Stimulated activated naive B cell treated with anti-CD40 and anti-IgM and Interleukin-4, amounts not matched to agents 10 μg/mL and 1 μg/mL and 100 μg/mL, for 72 hours (primary cell): Measurements from ENCODE around the gene FANCD2.

Experiments used
- ATAC-seq, 2 donors: fragments of 150-1000 bp; cut with Tn5 transposase; replicated peaks; 2 replicates each; pipeline ENCODE4 v1.10.0; 2021; ENCODE audit warnings: moderate library complexity in 1 of 2
- DNase-seq: peaks from one replicate; pipeline ENCODE4 v3.0.0; 2021
- H3K27ac Mint-ChIP-seq: one replicate; pipeline ENCODE4 v1.8.0; 2022; ENCODE audit warnings: mild to moderate bottlenecking, mixed read lengths
- H3K27me3 Mint-ChIP-seq, 2 donors: one replicate each; pipeline ENCODE4 v1.8.0; 2022; ENCODE audit warnings: mixed read lengths in 2 of 2
- H3K36me3 Mint-ChIP-seq, 2 donors: one replicate each; pipeline ENCODE4 v1.8.0; 2022; ENCODE audit warnings: mixed read lengths in 2 of 2, mild to moderate bottlenecking in 1 of 2
- H3K4me1 Mint-ChIP-seq, 2 donors: one replicate each; pipeline ENCODE4 v1.8.0; 2022; ENCODE audit warnings: mixed read lengths in 2 of 2, mild to moderate bottlenecking in 1 of 2
- H3K4me3 Mint-ChIP-seq, 2 donors: one replicate each; pipeline ENCODE4 v1.8.0; 2022; ENCODE audit warnings: mild to moderate bottlenecking in 2 of 2, mixed read lengths in 2 of 2, moderate library complexity in 1 of 2
- H3K9me3 Mint-ChIP-seq, 2 donors: one replicate each; pipeline ENCODE4 v1.8.0; 2022; ENCODE audit warnings: mixed read lengths in 2 of 2, mild to moderate bottlenecking in 1 of 2

The FANCD2 gene

DNA sequence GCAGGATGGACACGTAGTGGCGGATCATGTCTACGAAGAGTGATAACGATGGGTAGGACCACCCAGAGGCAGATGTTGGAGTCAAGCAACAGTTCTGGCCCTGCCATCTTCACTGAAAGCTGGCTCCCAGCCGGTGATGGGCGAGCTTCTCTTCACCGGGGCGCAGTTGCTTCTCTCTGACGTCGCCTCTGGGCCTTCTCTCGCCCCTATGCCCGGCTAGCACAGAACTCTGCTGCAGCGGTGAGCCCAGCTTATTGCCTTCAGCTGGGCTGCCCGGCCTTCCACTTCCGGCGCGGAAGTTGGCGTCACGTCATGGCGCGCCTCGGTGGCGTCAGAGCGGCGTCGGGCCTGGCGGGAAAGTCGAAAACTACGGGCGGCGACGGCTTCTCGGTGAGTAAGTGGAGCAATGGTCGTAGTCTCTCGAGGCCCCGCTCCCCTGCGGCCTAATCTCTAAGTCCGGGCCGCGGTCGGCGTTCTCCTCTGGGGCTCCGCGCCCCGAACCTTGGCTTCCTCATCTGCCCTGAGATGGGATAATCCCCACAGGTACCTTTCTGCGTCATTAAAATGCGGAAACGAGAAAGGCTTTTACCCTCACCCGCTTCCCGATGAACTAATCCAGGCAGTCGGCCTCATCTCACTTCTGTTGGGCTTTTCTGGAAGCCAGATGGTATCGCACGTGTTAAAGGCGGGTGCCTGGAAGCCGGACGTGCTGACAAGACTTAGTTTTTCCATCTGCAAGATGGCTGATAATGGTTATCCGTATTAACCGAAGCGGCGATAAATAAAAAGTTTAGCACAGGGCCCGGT lies at the start of gene FANCD2:
TSS of gene FANCD2 (plus strand) at position 354 of the 807 bp plus-strand sequence. CDS start 2,221 bp downstream, outside the sequence.
- DNase-seq = peak; percentile 92
- peaks cover 22 to 38% of the 10 kb centered on the region in 2 donors for H3K4me1 Mint-ChIP-seq
- peak within 1 kb of the TSS; percentile 98 for H3K27ac Mint-ChIP-seq
- H3K9me3 Mint-ChIP-seq = no peaks in the 10 kb centered on the region
- H3K36me3 Mint-ChIP-seq = peaks cover 24 to 36% of the 10 kb centered on the region in 2 donors
- H3K4me3 Mint-ChIP-seq = peak within 1 kb of the TSS; percentile 90 to 96
- ATAC-seq = peak; percentile 89 to 93
- H3K27me3 Mint-ChIP-seq = no peaks in the 10 kb centered on the region

DNA sequence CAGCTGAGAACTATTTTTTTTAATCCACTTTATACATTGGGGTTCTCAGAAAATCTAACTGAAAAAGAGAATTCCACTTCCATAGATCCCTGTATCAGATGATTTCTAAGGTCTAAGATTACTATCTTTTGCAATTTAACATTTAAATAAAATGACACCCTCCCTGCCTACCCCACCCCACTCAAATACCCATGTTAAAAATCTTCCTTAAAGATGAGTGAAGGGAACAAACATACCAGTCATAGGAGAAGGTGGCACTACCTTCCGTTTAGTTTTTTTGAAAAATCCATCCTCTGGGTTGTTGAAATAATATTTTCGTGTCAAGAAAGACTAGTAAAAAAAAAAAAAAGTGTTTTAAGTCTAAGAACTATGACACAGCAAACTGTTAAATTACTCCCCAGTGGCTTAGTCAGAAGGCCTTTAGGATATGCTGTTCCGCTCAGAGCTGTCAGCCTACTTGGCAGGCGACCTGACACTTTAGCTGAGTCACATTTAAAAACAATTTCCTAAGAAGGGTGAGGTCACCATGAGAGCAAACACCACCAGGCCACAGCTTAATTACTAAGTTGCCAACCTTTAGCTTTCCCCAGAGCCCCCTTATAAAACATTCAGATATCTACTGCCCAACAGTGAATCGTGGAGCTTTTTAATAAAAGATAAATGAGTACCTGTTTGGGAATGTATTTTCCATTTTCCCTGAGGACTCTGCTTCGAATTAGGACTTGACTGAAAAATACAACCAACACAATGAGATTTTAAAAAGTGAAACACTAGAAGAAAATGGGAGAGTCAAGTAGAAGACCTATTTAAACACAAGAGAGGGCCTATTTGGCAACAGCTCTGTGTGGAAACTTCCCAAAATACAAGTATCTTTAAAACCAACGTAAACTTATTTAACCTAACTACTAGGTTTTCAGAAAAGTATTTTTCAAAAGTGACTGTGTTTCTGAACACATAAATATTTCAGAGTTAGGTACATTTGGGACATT lies 49.2 kb upstream of the FANCD2 start:
- Mint-ChIP-seq H3K4me3 (peak overlapping the region in 1 of 2 donors; percentile 67), H3K9me3 (no peaks in the 10 kb centered on the region), H3K27ac (peak overlapping the region; percentile 27), H3K27me3 (no peaks in the 10 kb centered on the region), H3K4me1 (peaks cover 14 to 43% of the 10 kb centered on the region in 2 donors), H3K36me3 (peaks cover 34% of the 10 kb centered on the region in 2 donors)
- peak; percentile 13 for DNase-seq
- ATAC-seq = peak; percentile 91 to 98

DNA sequence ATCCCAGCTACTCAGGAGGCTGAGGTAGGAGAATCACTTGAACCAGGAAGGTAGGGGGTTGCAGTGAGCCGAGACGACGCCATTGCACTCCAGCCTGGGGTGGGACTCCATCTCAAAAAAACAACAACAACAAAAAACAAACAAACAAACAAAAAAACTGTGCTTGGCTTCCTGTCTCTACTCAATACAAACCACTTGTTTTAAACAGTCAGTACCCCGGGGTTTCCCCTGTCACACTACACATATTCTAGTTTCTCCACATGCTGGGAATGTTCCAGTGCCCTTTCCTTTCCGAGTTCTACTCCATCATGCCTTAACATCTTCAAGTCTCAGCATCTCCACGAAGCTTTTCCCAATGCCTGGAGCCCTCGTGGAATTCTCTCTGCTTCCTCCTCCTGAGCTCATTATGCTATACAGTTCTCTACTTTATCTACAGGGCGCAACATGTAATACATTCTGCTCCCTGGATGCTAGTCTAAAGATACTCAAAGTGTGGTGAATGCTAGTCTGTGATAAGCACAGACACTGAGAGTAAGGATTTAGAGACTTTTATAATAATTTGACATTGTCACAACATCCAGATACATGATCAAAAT lies 47.4 kb upstream of the FANCD2 start:
- no peaks in the 10 kb centered on the region for H3K9me3 Mint-ChIP-seq
- no peaks in the 10 kb centered on the region for H3K27me3 Mint-ChIP-seq
- peak overlapping the region; percentile 49 for H3K27ac Mint-ChIP-seq
- ATAC-seq = no peak
- H3K36me3 Mint-ChIP-seq = peaks cover 26 to 31% of the 10 kb centered on the region in 2 donors
- peaks cover 14 to 52% of the 10 kb centered on the region in 2 donors for H3K4me1 Mint-ChIP-seq
- no peak for DNase-seq
- H3K4me3 Mint-ChIP-seq = no peak overlapping the region

DNA sequence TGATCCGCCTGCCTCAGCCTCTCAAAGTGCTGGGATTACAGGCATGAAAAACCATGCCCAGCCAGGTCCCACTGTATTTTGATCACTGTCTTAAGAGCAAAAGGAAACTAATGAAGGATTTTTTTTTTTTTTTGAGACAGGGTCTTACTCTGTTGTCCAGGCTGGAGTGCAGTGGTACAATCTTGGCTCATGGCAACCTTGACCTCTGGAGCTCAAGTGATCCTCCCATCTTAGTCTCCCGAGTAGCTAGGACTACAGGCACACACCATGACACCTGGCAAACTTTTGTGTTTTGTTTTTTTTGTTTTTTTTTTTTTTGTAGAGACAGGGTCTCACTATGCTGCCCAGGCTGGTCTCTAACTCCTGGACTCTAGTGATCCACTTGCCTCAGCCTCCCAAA lies 46.0 kb upstream of the FANCD2 start:
- no peaks in the 10 kb centered on the region for H3K27me3 Mint-ChIP-seq
- ATAC-seq = no peak
- no peaks in the 10 kb centered on the region for H3K9me3 Mint-ChIP-seq
- no peak overlapping the region for H3K4me3 Mint-ChIP-seq
- no peak for DNase-seq
- H3K27ac Mint-ChIP-seq = peak overlapping the region; percentile 5
- peaks cover 14 to 58% of the 10 kb centered on the region in 2 donors for H3K4me1 Mint-ChIP-seq
- peaks cover 17 to 26% of the 10 kb centered on the region in 2 donors for H3K36me3 Mint-ChIP-seq

DNA sequence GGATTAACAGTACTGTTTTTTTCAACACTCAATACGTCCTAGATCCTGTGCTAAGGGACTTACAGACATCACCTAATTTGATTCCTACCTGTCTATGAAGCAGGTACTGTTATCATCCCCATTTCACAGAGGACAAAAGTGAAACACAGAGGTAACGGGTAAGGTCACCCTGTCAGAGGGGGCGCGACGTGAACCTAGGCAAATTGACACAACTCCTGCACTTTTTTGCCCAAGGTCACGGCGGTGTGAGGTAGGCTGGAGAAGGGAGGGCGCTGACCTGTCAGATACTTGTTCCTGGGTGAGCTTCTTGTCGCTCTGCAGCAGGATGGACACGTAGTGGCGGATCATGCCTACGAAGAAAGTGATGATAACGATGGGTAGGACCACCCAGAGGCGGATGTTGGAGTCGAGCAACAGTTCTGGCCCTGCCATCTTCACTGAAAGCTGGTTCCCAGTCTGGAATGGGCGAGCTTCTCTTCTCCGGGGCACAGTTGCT lies 40.0 kb upstream of the FANCD2 start:
- Mint-ChIP-seq H3K27me3 (no peaks in the 10 kb centered on the region), H3K4me1 (peaks cover 7 to 36% of the 10 kb centered on the region in 2 donors), H3K9me3 (no peaks in the 10 kb centered on the region), H3K36me3 (peaks cover 4 to 5% of the 10 kb centered on the region in 2 donors), H3K27ac (peak overlapping the region; percentile 98), H3K4me3 (peak overlapping the region; percentile 87 to 98)
- DNase-seq (no peak), ATAC-seq (peak; percentile 15 to 21)

DNA sequence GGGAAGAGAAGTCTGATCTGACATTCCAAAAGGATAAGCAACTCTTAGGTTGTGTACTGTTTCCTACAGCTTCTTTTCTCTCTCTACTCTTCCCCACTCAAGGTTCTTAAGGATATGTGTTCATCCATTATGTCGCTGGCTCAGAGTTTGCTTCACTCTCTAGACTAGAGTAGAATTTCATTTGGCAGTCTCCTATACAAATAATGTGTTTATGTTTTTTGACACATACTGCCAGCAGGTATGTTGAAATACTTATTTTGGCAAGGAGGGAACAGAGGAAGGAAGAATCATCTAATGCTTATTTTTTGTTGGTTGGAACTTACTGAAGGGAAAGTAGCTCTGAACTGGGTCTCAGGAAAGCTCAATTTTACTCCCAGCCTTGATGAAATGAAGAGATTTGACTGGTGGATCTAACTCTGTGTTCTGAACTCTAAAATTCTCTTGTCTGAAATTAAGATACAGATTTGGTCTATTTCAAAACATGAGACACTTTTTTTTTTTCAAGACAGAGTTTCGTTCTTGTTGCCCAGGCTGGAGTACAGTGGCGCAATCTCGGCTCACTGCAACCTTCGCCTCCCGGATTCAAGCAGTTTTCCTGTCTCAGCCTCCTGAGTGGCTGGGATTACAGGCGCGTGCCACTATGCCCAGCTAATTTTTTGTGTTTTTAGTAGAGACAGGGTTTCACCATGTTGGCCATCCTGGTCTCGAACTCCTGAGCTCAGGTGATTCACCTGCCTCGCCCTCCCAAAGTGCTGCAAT lies 32.0 kb upstream of the FANCD2 start:
- Mint-ChIP-seq H3K36me3 (peaks cover 11 to 29% of the 10 kb centered on the region in 2 donors), H3K27ac (peak overlapping the region; percentile 33), H3K27me3 (no peaks in the 10 kb centered on the region), H3K4me3 (no peak overlapping the region), H3K4me1 (no peaks in the 10 kb centered on the region), H3K9me3 (no peaks in the 10 kb centered on the region)
- ATAC-seq (no peak), DNase-seq (no peak)

DNA sequence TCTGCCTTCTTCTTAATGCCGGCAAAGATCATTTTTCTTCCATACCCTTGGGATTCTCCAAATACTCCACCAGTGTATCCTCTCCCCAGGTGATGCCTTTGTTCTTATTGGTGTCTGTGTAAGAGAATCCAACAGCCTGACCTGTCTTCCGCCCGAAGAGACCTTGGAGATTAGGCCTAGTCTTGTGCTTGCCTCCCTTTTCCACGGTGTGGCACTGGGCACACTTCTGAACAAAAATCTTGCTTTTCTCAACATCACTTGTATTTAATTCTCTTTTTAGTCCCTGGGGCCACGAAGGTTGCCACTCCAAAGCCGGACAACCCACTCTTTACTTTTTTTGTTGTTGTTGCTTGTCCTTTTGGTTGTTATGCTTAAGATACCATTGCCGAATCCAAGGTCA lies 25.6 kb upstream of the FANCD2 start:
- peaks cover 41 to 45% of the 10 kb centered on the region in 2 donors for H3K36me3 Mint-ChIP-seq
- H3K4me1 Mint-ChIP-seq = peaks cover under 1 to 4% of the 10 kb centered on the region in 2 donors
- peak overlapping the region; percentile 11 for H3K27ac Mint-ChIP-seq
- no peak overlapping the region for H3K4me3 Mint-ChIP-seq
- no peak for DNase-seq
- no peak for ATAC-seq
- H3K9me3 Mint-ChIP-seq = no peaks in the 10 kb centered on the region
- no peaks in the 10 kb centered on the region for H3K27me3 Mint-ChIP-seq

DNA sequence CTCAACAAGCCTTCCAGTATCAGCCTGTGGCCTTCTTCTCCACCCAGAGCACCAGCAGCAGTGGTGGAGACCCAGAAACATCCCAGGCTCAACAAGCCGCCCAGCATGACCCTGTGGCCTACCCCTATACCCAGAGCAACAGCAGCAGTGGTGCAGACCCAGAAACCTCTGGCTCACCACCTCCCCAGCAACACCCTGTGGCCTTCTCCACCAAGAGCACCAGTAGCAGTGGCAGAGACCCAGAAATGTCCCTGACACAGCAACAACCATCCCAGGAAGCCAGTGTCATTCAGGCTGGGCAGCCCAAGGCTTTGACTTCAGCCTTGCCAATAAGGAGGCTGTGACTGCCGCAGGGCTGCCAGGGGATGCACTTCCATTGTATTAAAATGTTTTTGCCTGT lies 23.3 kb upstream of the FANCD2 start:
- Mint-ChIP-seq H3K27me3 (no peaks in the 10 kb centered on the region), H3K4me3 (no peak overlapping the region), H3K4me1 (peaks cover 4 to 13% of the 10 kb centered on the region in 2 donors), H3K9me3 (no peaks in the 10 kb centered on the region), H3K27ac (no peak overlapping the region), H3K36me3 (peaks cover 33 to 38% of the 10 kb centered on the region in 2 donors)
- DNase-seq (no peak), ATAC-seq (no peak)

DNA sequence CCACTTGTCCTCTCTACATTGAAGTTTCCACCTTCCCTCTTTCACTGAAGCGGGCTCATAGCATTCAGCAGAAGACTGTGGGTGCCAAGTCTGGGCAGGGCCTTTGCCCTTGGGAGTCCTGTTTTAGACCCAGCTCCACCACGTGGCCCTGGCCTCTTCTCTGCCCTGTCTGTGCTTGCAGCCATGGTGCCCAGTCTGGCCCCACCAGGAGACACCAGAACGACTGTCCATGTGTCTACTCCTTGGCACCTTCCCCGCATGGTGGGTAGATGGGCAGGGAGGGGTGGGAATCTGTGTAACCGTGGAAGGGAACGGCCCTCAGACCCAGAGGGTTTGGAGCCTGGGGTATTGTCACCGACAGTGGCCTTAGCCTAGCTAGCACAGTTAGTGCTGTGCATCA lies 21.7 kb upstream of the FANCD2 start:
- no peak overlapping the region for H3K4me3 Mint-ChIP-seq
- ATAC-seq (no peak), DNase-seq (no peak)
- H3K27me3 Mint-ChIP-seq = no peaks in the 10 kb centered on the region
- no peaks in the 10 kb centered on the region for H3K9me3 Mint-ChIP-seq
- H3K4me1 Mint-ChIP-seq = peaks cover 16 to 29% of the 10 kb centered on the region in 2 donors
- H3K36me3 Mint-ChIP-seq = peaks cover 27 to 34% of the 10 kb centered on the region in 2 donors
- H3K27ac Mint-ChIP-seq = peak overlapping the region; percentile 51

DNA sequence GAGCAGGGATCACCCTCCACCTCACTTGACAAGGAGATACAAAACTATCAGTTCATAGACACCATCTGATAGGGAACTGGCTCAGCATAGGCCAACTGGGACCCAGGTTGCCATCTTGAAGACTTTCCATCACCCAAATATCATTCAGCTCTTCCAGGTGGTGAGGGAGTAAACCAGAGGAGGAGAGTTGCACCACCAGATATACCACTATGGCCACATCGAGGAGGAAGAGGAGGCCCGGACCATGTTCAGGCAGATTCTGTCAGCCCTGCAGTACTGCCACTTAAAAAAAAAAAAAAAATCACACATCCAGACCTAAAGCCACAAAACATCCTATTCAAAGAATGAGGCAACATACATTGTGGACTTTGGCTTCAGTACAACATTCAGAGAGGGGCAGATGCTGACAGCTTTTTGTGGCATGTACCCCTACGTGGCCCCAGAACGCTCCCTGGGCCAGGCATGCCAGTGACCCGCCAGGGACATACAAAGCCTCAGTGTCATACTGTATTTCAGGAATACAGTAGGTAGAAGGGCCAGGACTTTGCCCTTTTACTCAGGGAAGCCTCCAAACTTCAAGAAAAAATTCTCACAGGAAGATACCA lies 21.2 kb upstream of the FANCD2 start:
- no peak for ATAC-seq
- H3K9me3 Mint-ChIP-seq = no peaks in the 10 kb centered on the region
- H3K36me3 Mint-ChIP-seq = peaks cover 25 to 35% of the 10 kb centered on the region in 2 donors
- H3K4me3 Mint-ChIP-seq = no peak overlapping the region
- peaks cover 19 to 34% of the 10 kb centered on the region in 2 donors for H3K4me1 Mint-ChIP-seq
- DNase-seq = no peak
- no peaks in the 10 kb centered on the region for H3K27me3 Mint-ChIP-seq
- H3K27ac Mint-ChIP-seq = no peak overlapping the region

DNA sequence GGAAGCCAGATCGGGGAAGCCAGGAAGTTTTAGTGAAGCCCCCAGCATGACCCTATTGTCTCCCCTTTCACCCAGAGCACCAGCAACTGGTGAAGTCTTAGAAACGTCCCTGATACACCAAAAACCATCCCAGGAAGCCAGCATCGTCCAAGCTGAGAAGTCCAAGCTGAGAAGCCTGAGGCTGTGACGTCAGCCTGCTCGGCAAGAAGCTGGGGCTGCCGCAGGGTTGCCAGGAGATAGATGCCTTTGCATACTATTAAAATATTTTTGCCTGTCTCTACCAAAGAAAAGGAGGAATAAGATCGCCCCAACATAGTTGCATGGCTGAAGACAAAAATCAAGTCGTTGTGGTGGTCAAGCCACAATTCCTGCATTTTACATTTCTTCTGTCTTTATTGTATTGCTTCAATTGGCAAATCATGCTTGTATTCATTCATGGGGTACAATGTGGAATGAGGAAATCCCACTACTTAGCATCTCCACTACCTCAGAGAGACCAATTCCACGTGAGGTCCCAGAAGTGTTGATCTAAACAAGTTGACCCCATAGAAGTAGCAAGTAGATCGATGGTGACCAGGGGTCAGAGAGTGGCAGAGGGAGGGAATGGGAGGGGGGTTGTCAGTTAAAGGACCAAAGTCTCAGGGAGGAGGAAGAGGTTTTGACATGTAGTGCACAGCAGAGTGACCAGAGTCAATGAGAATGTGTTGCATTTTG lies 20.0 kb upstream of the FANCD2 start:
- H3K4me1 Mint-ChIP-seq = peaks cover 24 to 46% of the 10 kb centered on the region in 2 donors

DNA sequence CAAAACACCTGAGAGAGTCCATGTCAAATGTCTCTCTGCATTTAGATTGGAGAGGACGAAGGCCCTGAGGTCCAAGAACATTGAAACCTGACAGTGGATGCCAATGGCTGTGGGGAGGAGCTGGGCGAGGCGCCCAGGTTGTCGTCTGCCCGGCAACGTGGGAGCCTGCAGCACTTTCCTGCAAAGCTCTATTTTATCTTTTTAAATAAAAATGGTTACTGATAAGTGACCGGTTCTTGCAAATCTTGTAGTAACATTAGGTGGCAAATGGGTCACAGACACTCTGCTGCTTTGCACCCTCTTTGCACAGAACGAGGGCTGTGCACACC lies 19.5 kb upstream of the FANCD2 start:
- DNase-seq (no peak), ATAC-seq (no peak)
- no peak overlapping the region for H3K27ac Mint-ChIP-seq
- H3K4me1 Mint-ChIP-seq = peaks cover 25 to 51% of the 10 kb centered on the region in 2 donors
- no peak overlapping the region for H3K4me3 Mint-ChIP-seq
- no peaks in the 10 kb centered on the region for H3K9me3 Mint-ChIP-seq
- no peaks in the 10 kb centered on the region for H3K27me3 Mint-ChIP-seq
- H3K36me3 Mint-ChIP-seq = peaks cover 20 to 25% of the 10 kb centered on the region in 2 donors

More for the DNA sequence above, 20.0 kb upstream of the FANCD2 start:
- no peak for ATAC-seq
- Mint-ChIP-seq H3K27ac (no peak overlapping the region), H3K9me3 (no peaks in the 10 kb centered on the region), H3K4me3 (no peak overlapping the region), H3K36me3 (peaks cover 20 to 29% of the 10 kb centered on the region in 2 donors), H3K27me3 (no peaks in the 10 kb centered on the region)
- DNase-seq = no peak
